Lower lobe of right lung (tissue), 2 donors: Measurements from ENCODE around the gene PSD2. TPM values are rescaled to one million over a fixed set of nuclear protein-coding genes. Genes with fewer than 3 reads are reported as not detected.

Experiments used
- ATAC-seq, 2 donors: fragments of 200-7000 bp; cut with Tn5 transposase; one replicate each; pipeline ENCODE4 v1.9.1; 2020 to 2022; ENCODE audit warnings: mild to moderate bottlenecking in 2 of 2, moderate library complexity in 2 of 2
- DNase-seq: peaks from one replicate; pipeline ENCODE4 v3.0.0-alpha.2; 2020
- H3K27ac ChIP-seq: fragments of 200-600 bp; one replicate; pipeline ENCODE4 v1.8.0; 2022
- H3K27me3 ChIP-seq: fragments of 200-600 bp; one replicate; pipeline ENCODE4 v1.8.0; 2022; ENCODE audit warnings: low read depth
- H3K36me3 ChIP-seq: fragments of 200-600 bp; one replicate; pipeline ENCODE4 v1.8.0; 2022; ENCODE audit warnings: mild to moderate bottlenecking
- H3K4me1 ChIP-seq: fragments of 200-600 bp; one replicate; pipeline ENCODE4 v1.8.0; 2022
- H3K4me3 ChIP-seq: fragments of 200-600 bp; one replicate; pipeline ENCODE4 v1.8.0; 2022; ENCODE audit warnings: mild to moderate bottlenecking
- H3K9me3 ChIP-seq: fragments of 200-600 bp; one replicate; pipeline ENCODE4 v1.8.0; 2022
- intact Hi-C: fragments of 100-400 bp; cut with DNase I; formaldehyde crosslinking; loops from one replicate; pipeline ENCODE4 v1.11.0; 2022
- total RNA-seq: library from RNA; stranded (reverse); fragmentation: NEBNext Ultra II Directional; extraction: Animal tissue kit (Norgen Biotek cat#: 25700); gene quantifications from one replicate; pipeline ENCODE4 v1.2.1, GENCODE V29; 2021
- TF ChIP-seq, protein P1 (sequence below): fragments of 200-600 bp; IDR thresholded peaks from one replicate; pipeline ENCODE4 v1.8.0; 2022; ENCODE audit warnings: antibody characterized with exemption, mild to moderate bottlenecking
- donor health status: DM: no; HTN: yes; CAD: no; lungs with severe emphysema.

PSD2 gene
- total RNA-seq, 1 donor from 2014 or later, result not detected

DNA sequence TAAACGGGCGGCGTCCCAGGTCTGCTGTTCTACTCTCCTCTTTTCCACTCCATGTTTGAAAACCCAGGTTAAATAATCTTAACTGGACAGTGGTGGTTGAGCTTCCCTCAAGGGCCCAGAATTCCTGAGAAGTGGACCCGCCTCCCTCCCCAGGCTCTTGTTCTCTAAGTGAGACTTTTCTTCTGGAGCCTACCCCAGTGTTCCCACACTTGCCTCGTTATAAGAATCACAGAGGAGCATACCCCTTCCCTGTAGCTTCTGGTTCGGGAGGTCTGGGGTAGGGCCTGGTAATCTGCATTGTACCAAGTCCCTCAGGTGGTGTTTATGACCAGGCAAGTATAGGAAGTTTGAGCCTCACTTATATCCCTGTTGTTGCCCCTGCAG is 12.0 kb downstream of the PSD2 start:
- no peaks in the 10 kb centered on the region for H3K36me3 ChIP-seq
- intact Hi-C loops, result no loop called here
- TF ChIP-seq, protein P1, sequence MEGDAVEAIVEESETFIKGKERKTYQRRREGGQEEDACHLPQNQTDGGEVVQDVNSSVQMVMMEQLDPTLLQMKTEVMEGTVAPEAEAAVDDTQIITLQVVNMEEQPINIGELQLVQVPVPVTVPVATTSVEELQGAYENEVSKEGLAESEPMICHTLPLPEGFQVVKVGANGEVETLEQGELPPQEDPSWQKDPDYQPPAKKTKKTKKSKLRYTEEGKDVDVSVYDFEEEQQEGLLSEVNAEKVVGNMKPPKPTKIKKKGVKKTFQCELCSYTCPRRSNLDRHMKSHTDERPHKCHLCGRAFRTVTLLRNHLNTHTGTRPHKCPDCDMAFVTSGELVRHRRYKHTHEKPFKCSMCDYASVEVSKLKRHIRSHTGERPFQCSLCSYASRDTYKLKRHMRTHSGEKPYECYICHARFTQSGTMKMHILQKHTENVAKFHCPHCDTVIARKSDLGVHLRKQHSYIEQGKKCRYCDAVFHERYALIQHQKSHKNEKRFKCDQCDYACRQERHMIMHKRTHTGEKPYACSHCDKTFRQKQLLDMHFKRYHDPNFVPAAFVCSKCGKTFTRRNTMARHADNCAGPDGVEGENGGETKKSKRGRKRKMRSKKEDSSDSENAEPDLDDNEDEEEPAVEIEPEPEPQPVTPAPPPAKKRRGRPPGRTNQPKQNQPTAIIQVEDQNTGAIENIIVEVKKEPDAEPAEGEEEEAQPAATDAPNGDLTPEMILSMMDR, result no peak
- peaks cover 42% of the 10 kb centered on the region for H3K27me3 ChIP-seq
- H3K4me3 ChIP-seq, result no peak overlapping the region
- DNase-seq (peak; percentile 19), ATAC-seq (no peak)
- no peaks in the 10 kb centered on the region for H3K9me3 ChIP-seq
- no peaks in the 10 kb centered on the region for H3K4me1 ChIP-seq
- H3K27ac ChIP-seq, result no peak overlapping the region

DNA sequence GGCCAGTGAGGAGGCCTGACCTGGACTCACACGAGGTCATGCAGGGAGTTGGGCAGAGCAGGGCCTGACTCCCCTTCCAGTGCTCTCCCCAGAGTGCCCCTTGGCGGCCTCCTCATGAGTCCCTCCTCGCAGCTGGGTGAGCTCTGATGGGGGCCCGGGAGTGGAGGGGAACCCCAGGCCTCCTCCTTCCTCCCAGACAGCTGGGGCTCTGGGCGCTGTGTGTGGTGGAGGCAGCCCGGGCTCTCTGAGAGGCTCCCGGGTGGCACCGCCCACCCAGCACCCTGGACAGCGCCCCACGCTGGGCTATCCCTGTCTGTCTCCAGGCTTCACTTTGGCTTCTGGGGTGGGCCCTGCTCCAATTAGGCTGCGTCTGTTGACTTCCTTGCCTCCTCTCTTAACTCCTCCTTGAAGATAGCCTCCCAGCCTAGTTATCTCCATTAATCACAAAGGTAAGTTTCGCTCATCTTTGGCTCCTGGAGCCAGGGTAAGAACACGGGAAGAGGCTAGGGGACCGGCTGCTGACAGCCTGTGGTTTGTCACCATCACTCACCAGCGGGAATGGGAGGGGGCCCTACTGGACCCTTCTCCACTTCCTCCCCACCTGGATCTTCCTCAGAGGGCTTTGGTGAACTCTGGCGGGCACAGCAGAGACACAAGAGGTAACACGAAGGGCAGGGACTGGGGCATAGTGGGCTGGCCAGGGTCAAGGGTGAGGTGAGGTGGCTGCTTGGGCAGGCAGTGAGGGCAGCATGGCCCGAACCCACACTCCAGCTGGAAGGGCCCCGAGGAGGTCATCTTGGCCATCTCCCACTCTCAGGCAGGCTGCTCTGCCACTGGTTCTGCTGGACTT is 13.1 kb downstream of the PSD2 start:
- Histone ChIP-seq H3K27me3 (peaks cover 31% of the 10 kb centered on the region), H3K36me3 (no peaks in the 10 kb centered on the region), H3K4me1 (no peaks in the 10 kb centered on the region), H3K4me3 (no peak overlapping the region), H3K9me3 (no peaks in the 10 kb centered on the region), H3K27ac (no peak overlapping the region)
- ATAC-seq, result peak; percentile 49 to 61
- DNase-seq, result peak; percentile 47
- TF ChIP-seq, protein P1, result no peak
- intact Hi-C loops, result no loop called here

DNA sequence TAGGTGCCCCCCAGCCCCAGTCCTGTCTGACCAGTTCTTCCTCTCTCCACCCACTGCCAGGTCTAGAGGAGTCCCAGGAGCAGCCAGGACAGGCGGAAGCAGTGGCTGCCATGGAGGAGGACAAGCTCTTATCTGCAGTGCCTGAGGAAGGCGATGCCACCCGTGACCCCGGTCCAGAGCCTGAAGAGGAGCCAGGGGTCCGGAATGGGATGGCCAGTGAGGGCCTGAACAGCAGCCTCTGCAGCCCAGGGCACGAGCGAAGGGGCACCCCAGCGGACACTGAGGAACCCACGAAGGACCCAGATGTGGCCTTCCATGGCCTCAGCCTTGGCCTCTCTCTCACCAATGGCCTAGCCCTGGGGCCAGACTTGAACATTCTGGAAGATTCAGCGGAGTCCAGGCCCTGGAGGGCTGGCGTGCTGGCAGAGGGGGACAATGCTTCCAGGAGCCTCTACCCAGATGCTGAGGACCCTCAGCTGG is 13.8 kb downstream of the PSD2 start:
- ATAC-seq (no peak), DNase-seq (peak; percentile 36)
- intact Hi-C loops, result no loop called here
- Histone ChIP-seq H3K9me3 (no peaks in the 10 kb centered on the region), H3K4me3 (no peak overlapping the region), H3K4me1 (no peaks in the 10 kb centered on the region), H3K27ac (no peak overlapping the region), H3K27me3 (peaks cover 25% of the 10 kb centered on the region), H3K36me3 (no peaks in the 10 kb centered on the region)
- TF ChIP-seq, protein P1, result no peak

DNA sequence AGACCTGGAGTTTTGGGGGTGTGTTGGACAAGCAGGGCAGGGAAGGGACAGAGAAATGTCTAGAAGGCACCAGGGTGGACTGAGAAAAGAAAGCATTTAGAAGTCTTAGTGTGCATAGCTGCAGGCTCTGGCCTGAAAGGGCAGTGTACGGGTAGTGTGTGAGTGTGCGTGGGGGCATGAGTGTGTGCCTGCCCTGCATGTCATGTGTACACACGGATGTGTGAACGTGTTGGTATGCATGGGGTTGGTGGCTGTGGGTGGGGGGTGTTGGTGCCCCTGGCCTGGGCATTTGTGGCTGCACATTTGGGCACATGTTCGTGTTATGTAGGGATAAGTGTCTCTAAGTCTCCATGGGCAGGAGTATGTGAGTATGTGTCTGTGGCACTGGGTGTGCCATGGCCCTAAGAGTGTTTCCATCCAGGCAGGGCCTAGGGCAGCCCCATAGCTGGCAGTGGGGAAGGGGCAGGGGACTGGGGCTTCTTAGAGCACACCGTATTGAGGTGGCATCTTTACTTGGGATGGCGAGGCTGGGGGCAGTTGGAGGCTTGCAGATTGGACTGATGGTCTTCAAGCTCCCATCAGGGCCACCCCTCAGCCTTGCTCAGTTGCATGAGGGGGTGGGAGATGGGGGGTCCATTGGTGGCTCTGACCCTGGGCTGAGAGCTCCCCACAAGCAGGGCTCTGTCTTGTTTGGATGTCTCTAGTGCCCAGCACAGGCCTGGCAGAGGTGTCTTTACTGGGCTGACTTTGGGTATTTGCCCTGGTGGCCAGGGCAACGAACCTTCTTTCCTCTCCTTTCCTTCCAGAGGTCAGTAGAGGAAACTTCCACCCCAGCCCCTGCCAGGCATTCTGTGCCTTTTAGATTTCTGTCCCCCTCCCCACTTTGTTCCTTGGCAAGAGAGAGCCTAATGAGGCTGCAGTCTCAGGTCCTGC is 15.0 kb downstream of the PSD2 start:
- Histone ChIP-seq H3K4me1 (no peaks in the 10 kb centered on the region), H3K27ac (no peak overlapping the region), H3K36me3 (no peaks in the 10 kb centered on the region), H3K9me3 (no peaks in the 10 kb centered on the region), H3K4me3 (no peak overlapping the region), H3K27me3 (peaks cover 24% of the 10 kb centered on the region)
- DNase-seq, result peak; percentile 28
- TF ChIP-seq, protein P1, result no peak
- intact Hi-C loops, result no loop called here
- ATAC-seq, result no peak

DNA sequence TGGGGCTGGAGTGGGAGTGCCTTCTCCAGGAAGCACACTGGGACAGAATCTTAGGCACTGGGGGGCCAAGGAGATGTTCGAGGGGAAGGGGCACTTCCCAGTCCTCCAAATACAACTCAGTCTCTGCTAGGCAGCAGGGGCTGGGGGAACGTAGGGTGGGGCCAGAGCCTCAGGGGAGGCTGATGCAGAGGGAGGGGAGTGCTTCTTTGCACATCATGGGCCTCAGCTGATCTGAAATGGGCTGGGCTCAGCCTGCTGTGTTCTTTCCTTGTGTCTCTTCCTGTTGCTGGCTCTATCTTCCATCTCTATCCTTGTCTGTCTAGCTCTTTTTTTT is 15.6 kb downstream of the PSD2 start:
- no peak for DNase-seq
- intact Hi-C loops, result no loop called here
- TF ChIP-seq, protein P1, result no peak
- Histone ChIP-seq H3K9me3 (no peaks in the 10 kb centered on the region), H3K36me3 (no peaks in the 10 kb centered on the region), H3K27me3 (peaks cover 20% of the 10 kb centered on the region), H3K4me3 (no peak overlapping the region), H3K27ac (no peak overlapping the region), H3K4me1 (no peaks in the 10 kb centered on the region)
- ATAC-seq, result no peak
